ENCODE results near the gene NLRP13.

DNA sequence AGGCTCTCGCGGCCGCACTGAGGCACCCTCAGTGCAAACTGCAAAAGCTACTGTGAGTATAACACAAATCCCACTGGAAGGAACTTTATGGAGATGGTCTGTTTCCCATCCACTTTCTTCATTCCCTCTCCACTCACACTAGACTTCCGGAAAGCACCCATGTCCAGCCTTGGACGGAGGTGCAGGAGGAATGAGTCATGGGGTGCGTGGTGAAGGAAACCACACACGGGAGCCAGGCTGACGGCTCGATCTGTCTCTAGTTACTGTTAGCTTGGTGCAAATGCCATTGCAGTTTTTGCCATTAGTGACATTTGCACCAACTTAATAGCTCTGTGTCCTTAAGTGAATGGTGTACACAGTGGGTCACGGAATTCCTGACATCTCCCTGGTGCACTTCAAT lies 30.1 kb upstream of the NLRP13 start:
- TF ChIP-seq POLR2A (IDR thresholded peaks at IDR 0.05; ENCODE audit: low read depth, low read length) (no peak), ATF2 (IDR thresholded peaks at IDR 0.05; ENCODE audit: low read length) (no peak)
- TF ChIP-seq, protein P1, sequence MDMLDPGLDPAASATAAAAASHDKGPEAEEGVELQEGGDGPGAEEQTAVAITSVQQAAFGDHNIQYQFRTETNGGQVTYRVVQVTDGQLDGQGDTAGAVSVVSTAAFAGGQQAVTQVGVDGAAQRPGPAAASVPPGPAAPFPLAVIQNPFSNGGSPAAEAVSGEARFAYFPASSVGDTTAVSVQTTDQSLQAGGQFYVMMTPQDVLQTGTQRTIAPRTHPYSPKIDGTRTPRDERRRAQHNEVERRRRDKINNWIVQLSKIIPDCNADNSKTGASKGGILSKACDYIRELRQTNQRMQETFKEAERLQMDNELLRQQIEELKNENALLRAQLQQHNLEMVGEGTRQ (IDR thresholded peaks at IDR 0.05; ENCODE audit: borderline replicate concordance, low read depth, low read length): no peak
- TF ChIP-seq, protein P2, sequence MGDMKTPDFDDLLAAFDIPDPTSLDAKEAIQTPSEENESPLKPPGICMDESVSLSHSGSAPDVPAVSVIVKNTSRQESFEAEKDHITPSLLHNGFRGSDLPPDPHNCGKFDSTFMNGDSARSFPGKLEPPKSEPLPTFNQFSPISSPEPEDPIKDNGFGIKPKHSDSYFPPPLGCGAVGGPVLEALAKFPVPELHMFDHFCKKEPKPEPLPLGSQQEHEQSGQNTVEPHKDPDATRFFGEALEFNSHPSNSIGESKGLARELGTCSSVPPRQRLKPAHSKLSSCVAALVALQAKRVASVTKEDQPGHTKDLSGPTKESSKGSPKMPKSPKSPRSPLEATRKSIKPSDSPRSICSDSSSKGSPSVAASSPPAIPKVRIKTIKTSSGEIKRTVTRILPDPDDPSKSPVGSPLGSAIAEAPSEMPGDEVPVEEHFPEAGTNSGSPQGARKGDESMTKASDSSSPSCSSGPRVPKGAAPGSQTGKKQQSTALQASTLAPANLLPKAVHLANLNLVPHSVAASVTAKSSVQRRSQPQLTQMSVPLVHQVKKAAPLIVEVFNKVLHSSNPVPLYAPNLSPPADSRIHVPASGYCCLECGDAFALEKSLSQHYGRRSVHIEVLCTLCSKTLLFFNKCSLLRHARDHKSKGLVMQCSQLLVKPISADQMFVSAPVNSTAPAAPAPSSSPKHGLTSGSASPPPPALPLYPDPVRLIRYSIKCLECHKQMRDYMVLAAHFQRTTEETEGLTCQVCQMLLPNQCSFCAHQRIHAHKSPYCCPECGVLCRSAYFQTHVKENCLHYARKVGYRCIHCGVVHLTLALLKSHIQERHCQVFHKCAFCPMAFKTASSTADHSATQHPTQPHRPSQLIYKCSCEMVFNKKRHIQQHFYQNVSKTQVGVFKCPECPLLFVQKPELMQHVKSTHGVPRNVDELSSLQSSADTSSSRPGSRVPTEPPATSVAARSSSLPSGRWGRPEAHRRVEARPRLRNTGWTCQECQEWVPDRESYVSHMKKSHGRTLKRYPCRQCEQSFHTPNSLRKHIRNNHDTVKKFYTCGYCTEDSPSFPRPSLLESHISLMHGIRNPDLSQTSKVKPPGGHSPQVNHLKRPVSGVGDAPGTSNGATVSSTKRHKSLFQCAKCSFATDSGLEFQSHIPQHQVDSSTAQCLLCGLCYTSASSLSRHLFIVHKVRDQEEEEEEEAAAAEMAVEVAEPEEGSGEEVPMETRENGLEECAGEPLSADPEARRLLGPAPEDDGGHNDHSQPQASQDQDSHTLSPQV (IDR thresholded peaks at IDR 0.05): no peak
